Measurements from ENCODE around the gene CCDC85C.

CCDC85C gene

DNA sequence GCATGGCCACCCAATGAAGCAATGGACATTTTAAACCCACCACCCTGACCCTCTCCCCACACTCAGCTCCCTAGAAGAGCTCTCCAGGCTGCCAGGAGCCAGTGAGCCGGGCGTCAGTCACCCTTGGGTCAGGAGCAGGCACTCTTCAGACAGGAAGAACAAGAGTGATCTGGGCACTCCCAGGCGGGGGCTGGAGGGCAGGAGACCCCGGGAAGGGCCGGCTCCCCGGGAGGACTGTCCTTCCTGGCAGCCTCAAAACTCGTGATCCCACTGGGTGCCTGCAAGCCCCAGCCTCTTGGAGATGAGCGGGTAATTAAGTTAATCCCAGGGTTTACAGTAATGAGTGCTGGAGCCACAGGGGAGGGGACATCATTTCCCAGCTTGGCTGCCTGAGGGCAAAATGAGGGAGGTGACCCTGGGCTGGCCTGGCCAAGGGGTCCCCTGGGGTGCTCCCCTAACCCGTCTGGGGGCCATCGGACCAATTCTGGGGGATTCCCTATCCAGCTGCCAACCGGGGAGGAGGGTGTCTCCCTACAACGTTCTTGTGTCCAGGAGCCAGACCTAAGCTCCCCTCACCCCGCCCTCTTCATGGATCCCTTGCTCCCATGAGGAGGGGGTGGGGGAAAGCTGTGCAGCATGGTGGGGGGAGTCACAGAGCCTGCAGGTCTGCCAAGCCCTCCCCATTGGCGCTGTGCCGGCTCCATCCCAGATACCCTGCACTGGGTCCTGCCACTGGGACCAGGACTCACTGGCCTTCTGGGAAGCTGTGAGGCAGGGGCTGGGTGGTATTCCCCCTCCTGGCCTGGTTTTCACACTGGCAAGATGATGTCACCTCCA, 63.6 kb downstream of the CCDC85C start:
- no peak for DNase-seq (ENCODE audit: low read depth in 2 of 2)

GRCh38 chr14:99539491-99539890, 64.5 kb downstream of the CCDC85C start:
- no peak for DNase-seq (ENCODE audit: low read depth in 2 of 2)

GRCh38 chr14:99538733-99539132, 65.3 kb downstream of the CCDC85C start:
- DNase-seq (ENCODE audit: low read depth in 2 of 2), result no peak

DNA sequence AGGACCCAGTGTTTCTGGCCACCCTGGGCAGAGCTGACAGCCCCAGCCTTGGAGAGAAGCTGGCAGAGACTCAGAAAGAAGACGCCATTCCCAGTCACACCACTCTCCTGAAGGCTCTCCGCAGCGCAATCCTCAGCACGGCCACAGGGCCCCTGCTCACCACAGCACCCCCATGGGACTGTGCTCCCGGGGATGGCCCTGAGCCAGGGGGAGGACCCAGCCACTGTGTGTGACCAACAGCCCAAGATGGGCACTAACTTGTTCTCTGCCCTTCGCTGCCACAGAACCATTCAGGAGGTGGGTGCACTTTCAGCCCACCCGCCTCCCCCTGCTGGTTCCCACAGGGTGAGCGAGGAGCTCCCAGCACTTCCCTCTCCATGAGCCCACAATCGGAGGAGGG, 65.7 kb downstream of the CCDC85C start:
- no peak for DNase-seq (ENCODE audit: low read depth in 2 of 2)

DNA sequence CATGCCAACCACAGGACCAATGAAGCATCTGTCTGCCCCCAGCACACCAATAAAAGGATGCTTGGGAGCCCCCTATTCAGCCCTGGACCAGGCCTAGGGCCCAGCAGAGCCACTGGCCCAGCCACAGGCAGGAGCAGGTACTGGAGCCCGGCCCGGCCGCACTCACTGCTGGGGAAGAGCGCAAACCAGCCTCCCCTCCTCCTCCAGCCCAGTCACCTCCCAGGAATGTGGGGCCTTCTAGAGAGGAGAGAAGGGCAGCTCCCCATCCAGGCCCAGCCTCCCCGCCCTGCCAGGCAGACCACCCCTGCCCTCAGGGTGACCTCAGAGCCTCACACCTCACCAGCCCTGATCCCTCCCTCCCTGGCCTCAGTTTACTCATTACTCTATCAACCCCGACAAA, 66.6 kb downstream of the CCDC85C start:
- DNase-seq (ENCODE audit: low read depth in 2 of 2), result no peak

DNA sequence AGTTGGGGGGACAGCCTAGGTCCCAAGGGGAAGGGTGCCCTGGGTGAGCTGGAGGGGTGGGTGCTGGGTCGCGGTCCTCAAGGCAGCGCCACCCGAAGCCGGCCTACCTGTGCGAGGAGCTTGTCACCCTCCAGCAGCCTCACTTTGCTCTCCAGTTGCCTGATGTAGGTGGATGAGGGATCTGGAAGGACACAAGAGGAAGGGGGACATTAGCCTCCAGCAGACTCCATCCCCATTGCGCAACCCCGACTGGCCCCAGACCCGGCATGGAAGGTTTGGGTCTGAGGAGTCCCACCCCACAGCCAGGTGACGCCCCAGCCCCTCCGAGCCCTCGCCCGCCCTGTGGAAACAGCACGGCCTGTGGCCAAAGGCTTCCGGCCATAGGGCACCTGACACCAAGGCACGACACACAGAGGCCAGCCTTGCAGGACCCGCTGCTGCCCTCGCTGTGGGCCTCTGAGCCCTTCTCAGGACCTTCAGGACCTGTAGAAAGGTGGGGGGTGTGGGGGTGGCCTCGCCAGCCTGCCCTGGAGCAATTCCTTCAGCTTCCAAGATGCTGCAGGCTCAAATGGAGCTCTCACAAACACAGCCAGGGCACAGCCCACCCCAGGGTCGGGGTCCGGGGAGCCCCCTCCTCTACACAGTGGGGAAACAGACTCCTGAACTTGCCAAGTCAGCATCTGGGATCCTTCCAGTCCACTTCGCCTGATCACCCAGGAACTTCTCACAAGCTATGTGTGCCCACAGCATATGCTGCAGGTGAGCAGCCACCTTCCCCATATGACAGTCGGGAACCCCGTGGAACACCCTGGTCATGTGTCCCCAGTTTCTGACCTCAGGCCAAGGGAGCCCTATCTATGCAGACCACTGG, 67.9 kb downstream of the CCDC85C start:
- DNase-seq (ENCODE audit: low read depth in 2 of 2), result no peak

DNA sequence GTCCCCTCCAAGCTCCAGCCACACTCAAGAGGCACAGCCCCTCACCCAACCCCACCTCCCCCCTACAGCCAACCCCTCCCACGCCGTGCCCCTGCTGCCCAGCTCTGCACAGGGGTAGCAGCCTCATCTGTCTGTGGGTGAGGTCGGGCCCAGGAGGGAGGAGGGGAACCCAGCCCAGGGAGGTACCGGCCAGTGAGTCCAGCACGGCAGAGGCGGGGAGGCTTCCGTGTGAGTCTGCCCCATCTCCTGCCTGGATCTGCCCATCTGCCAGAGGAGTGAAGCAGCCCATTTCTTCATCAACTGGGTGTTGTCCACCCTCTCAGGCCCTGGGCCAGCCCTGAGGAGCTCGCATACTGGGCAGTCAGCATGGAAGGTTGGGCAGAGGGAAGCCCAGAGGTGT, 68.6 kb downstream of the CCDC85C start:
- no peak for DNase-seq (ENCODE audit: low read depth in 2 of 2)

DNA sequence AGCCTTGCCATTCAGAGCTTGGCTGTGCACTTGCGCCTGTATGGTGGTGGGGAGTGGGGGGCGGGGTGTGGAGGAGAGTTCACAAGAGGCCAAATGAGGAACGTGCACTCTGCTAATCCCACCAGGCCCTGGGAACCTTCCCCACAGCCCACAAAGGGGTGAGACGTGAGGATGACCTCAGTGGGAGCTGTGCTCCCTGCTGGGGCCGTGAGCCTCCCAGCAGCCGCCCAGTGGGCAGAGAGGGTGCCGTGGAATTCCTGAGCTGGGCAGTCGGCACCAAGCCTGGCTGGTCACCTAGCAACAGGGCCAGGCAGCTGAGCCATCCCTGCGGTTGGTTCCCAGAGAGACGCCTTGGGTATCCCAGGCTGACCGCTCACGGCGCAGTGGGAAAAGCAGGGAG, 69.1 kb downstream of the CCDC85C start:
- DNase-seq (ENCODE audit: low read depth in 2 of 2), result no peak

DNA sequence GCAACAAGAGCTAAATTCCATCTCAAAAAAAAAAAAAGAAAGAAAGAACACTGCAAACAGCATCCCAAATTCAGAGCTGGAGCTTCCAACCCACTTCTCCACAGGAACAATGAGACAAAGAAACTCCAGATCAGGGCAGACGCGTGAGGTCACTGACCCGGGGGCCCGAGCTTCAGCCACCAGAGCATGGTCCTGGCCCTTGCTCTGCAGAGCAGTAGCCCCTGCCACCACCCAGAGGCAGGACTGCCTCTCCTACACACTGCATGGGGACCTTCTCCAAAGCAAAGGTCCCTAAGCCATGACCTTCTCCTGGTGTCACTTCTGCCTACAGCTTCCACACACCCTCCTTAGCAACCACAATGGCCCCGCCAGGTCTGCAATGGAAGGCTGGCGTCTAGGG, 69.7 kb downstream of the CCDC85C start:
- DNase-seq (ENCODE audit: low read depth in 2 of 2), result no peak

- no peak for DNase-seq (ENCODE audit: low read depth in 2 of 2)
Observed at GRCh38 chr14:99532310-99532709, 71.7 kb downstream of the CCDC85C start.

DNA sequence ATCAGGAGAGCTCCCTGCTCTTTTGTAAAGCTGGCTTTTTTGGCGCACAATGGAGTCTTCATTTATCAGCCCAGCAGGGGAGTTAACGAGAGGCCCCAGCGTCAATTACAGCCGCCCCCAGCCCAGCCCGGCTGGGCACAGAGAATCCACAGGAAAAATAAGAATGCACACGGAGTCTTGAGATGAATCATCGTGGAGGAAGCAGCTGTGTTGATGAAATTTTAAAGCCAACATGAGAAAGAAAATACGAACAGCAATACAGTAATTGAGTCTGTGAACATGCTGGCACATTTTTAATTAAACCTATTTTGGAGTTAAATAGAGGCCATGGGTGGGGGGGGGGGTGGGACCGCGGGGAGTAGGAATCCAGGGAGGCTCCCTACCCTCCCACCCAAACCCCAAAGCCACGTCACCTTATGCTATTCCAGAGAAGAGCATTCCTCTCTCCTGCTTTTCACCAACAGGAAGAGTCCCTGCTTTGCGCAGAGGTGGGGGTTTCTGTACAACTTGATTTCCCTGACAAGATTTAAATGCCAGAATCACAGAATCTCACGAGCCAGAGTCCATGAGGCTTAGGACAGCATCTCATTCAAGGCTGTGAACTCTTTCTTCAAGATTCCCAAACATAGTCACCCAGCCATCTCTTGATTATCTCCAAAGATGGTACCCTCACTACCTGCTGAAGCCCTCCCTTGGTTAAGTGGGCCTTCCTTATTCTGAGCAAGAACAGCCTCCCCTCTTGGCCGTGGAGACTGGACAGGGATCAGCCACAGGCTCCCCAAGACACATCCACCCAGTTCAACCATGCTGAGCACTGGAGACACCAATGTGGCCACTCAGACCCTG, 72.5 kb downstream of the CCDC85C start:
- DNase-seq (ENCODE audit: low read depth in 2 of 2), result no peak

DNA sequence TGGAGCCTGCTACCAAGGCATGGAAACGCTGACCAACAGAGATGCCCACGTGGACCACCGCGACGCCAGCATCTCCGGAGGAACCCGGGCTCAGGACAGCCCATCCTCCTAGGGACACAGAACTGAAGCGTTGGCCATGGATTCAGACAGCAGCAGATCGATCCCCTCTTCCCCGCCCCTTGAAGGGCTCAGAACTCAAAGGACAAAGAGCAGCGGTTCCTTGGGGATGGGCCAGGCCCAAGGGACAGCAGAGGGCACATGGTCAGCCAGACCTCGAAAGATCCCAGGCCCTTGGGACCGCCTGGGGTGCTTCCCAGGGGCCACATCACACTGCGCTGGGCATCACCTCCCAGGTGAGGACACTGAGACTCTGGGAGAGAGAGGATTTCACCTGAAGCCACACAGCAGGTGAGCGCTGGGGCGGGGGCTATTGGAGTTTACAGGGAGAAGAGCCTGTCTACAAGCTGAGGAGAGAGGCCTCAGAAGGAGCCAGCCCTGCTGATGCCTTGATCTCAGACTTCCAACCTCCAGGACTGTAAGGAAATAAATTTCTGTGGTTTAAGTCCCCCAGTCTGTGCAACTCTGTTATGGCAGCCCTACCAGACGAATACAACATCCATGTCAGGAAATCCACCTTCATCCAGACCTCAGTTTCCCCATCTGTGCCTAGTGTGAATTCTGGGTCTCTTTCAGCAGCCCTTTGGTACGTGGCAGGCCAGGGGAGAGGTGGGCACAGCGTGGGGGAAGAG, 73.4 kb downstream of the CCDC85C start:
- no peak for DNase-seq (ENCODE audit: low read depth in 2 of 2)

DNA sequence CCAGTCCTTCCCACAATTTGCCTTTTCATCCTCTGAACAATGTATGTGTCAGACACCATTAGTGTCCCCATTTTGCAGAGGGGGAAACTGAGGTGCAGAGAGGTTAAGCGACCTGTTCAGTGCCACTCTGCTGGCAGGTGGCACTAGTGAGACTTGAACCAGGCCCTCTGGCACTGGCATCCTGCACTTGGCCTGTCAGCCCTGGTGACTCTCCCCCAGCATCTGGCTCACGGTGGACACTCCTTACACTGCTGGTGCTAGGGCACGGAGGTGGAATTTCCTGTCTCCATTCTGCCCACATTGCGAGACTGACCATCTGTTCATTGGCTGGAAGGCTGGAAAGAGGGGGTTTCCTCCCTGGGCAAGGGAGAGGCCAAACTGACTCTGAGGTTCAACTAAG, 74.1 kb downstream of the CCDC85C start:
- DNase-seq (ENCODE audit: low read depth in 2 of 2), result no peak

DNA sequence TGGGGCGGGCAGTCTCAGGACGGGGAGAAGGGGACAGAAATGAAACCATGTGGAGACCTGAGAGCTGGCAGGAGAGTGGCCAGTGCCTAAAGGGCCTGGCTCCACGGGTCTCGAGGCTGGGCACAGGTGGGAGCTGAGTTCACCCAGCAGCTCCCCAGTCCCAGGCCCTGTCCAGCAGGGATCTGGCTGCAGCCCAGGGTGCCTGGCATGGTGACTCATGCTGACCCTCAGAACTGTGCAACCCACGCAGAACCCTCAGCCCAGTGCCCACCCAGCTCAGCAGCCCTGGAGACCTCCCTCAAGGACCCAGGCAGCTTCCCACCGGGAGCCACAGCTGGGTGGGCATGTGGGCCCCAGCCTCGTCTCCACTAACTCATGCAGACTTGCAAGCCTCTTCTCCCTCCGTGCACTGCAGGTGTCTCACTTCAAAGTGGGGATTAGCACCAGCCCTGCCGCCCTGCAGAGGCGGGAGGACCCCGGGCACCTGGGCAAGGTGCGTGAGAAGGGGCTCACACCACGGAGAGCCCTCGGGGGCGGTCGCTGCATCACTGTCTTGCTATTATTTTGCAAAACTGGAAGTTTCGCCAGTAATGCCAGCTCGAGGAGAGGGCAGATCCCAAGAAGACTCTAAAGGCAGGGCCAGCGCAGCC, 76.5 kb downstream of the CCDC85C start:
- DNase-seq (ENCODE audit: low read depth in 2 of 2), result no peak

GRCh38 chr14:99527026-99527425, 77.0 kb downstream of the CCDC85C start:
- DNase-seq (ENCODE audit: low read depth in 2 of 2), result no peak

- no peak for DNase-seq (ENCODE audit: low read depth in 2 of 2)
Observed at GRCh38 chr14:99525699-99526080, 78.3 kb downstream of the CCDC85C start.

DNA sequence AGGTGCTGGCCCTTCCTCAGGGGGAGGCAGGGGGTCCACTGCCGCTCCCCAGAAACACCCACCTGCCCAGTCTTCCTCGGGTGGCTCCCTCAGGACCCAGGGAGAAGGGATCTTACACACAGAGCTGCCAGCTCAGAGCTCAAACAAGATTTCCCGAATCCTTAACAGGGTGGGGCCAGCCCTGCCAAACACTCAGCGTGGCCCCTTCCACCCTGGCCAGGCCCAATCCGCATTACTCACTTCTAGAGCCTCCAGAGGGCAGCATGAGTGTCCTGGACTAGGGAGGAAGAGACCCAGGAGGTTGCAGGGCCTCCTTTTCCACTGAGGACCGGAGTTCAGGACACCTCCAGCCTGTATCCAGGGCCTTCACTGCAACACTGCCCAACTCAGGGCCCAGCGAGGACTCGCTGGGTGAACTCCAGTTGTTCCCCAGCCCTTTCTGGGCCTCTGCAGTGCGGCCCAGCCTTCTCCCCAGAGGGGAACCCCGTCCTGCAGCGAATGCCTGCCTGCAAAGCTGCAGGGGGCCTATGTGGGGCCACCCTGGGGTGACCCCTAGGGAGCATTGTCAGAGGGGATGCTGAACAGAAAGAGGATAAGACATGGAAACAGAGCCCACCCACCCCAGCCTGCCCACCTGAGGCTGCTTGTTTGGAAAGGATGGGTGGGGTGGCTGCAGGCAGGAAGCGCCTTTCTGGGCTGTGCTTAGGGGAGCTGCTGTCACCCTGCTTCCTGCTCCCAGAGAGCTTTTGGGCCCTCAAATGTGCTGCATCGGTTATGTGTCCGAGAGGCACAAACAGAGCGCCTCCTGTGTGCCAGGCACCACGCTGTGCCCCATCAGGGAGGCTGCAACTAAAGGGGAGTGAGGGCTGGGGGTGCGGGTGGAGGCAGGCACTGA, 79.0 kb downstream of the CCDC85C start:
- no peak for DNase-seq (ENCODE audit: low read depth in 2 of 2)

DNA sequence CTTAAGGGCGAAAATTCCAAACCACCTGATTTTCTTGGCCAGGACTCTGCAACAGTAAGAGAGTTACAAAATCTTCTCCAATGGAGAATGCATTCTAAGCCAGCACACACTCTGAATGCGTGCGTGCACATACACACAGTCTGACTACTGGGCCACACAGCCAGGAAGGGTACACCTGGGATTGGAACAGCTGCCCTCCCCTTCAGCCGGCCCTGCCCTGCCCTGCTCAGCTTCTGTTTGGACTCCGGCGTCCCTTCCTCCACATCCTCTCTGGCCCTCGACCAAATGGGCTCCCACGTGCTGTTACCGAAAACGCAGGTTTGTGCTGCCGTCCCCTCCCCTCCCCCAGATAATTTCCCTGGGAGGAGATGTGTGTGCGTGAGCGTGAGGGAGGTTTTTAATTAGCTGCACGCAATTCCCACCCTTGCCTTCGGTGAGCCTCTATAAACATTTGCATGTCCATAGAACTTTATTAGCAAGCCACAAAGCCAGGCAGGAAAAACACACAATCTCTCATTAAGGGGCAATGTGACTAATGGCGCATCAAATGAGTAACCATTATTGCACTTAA, 79.8 kb downstream of the CCDC85C start:
- DNase-seq (ENCODE audit: low read depth in 2 of 2), result no peak

GRCh38 chr14:99523704-99524055, 80.3 kb downstream of the CCDC85C start:
- no peak for DNase-seq (ENCODE audit: low read depth in 2 of 2)
